GM12878 (cell line): ENCODE measurements around the gene VGLL4.

ENCODE experiments used
- BHLHE40 ChIP-seq, 2 experiments: fragments of 450-650 bp in 1 of 2; IDR thresholded peaks; 2 replicates each; pipeline ENCODE4 v1.6.1; 2011 to 2017; ENCODE audit warnings: low read depth in 2 of 2, borderline replicate concordance in 1 of 2, improper control_type of control experiment in 1 of 2, low read length in 1 of 2, mild to moderate bottlenecking in 1 of 2
- BRCA1 ChIP-seq: IDR thresholded peaks from 2 replicates; pipeline ENCODE4 v1.6.1; 2011; ENCODE audit warnings: low read depth, low read length, improper control_type of control experiment
- CTCF ChIP-seq, 3 experiments: IDR thresholded peaks in 2 of 3; conservative IDR thresholded peaks in 1 of 3; 2 replicates each; pipeline ENCODE4 v1.5.1; 2011; ENCODE audit warnings: low read depth in 3 of 3, low read length in 3 of 3, mild to moderate bottlenecking in 3 of 3, control low read depth in 2 of 3, moderate library complexity in 2 of 3, inconsistent platforms in 1 of 3, mixed read lengths in 1 of 3; ENCODE audit not compliant: control insufficient read depth in 2 of 3, insufficient read depth in 1 of 3; ENCODE audit errors: extremely low read depth in 1 of 3
- GABPA ChIP-seq: IDR thresholded peaks from 2 replicates; pipeline ENCODE4 v1.6.1; 2014; ENCODE audit warnings: antibody characterized with exemption, low read depth, mild to moderate bottlenecking, inconsistent platforms
- MEF2A ChIP-seq: IDR thresholded peaks from 2 replicates; pipeline ENCODE4 v1.6.1; 2011; ENCODE audit warnings: low read depth, mild to moderate bottlenecking, low read length, moderate library complexity; ENCODE audit not compliant: insufficient read depth
- MTA2 ChIP-seq: fragments of 450-650 bp; IDR thresholded peaks from 2 replicates; pipeline ENCODE4 v1.6.1; 2016; ENCODE audit warnings: low read depth, mild to moderate bottlenecking, moderate library complexity
- NRF1 ChIP-seq: conservative IDR thresholded peaks from 2 replicates; pipeline ENCODE4 v1.6.1; 2011; ENCODE audit warnings: mild to moderate bottlenecking, low read depth, low read length, improper control_type of control experiment
- PML ChIP-seq: IDR thresholded peaks from 2 replicates; pipeline ENCODE4 v1.6.1; 2012; ENCODE audit warnings: low read length, inconsistent platforms
- RFX5 ChIP-seq: IDR thresholded peaks from 2 replicates; pipeline ENCODE4 v1.6.1; 2011; ENCODE audit warnings: low read depth, low read length, improper control_type of control experiment
- SRF ChIP-seq, 2 experiments: IDR thresholded peaks; 2 replicates each; pipeline ENCODE4 v1.6.1; 2011; ENCODE audit warnings: low read depth in 2 of 2, low read length in 2 of 2, mild to moderate bottlenecking in 1 of 2, moderate library complexity in 1 of 2
- TAF1 ChIP-seq: IDR thresholded peaks from 2 replicates; pipeline ENCODE4 v1.6.1; 2011; ENCODE audit warnings: mild to moderate bottlenecking, low read depth, low read length, borderline replicate concordance
- TCF7 ChIP-seq: IDR thresholded peaks from 2 replicates; pipeline ENCODE4 v1.6.1; 2014; ENCODE audit warnings: antibody characterized with exemption, borderline replicate concordance

- TF ChIP-seq TCF7, result no peak
- TF ChIP-seq MEF2A, result no peak
- no peak for TF ChIP-seq CTCF (IDR thresholded peaks at IDR 0.05 in 2 of 3, conservative IDR thresholded peaks at IDR 0.05 in 1 of 3; ENCODE audit: control insufficient read depth in 2 of 3, extremely low read depth in 1 of 3, insufficient read depth in 1 of 3, low read depth in 3 of 3, low read length in 3 of 3)
- TF ChIP-seq SRF (IDR thresholded peaks at IDR 0.05; ENCODE audit: low read depth in 2 of 2, low read length in 2 of 2), result no peak
- no peak for TF ChIP-seq TAF1
- TF ChIP-seq GABPA, result no peak
- TF ChIP-seq MTA2, result no peak
- TF ChIP-seq PML, result no peak
- no peak for TF ChIP-seq NRF1
- TF ChIP-seq BRCA1, result no peak
- TF ChIP-seq BHLHE40 (IDR thresholded peaks at IDR 0.05; ENCODE audit: borderline replicate concordance in 1 of 2, low read depth in 2 of 2, low read length in 1 of 2), result no peak
- no peak for TF ChIP-seq RFX5
Observed at GRCh38 chr3:11578169-11578568, 65.5 kb downstream of the VGLL4 start.
